Activated CD8-positive, alpha-beta memory T cell treated with anti-CD3 and anti-CD28 coated beads, Interleukin-2, amount 50 U/mL, for 4 hours (primary cell): ENCODE results near the gene STOML3.
"Not testable (repeated sequence)": the region's sequence is repeated elsewhere in the genome, so short reads cannot be mapped to it uniquely, and the experiment has no call there.

Experiments used
- DNase-seq: peaks from one replicate; pipeline ENCODE4 v3.0.0-alpha.2; 2020

The STOML3 gene, protein sequence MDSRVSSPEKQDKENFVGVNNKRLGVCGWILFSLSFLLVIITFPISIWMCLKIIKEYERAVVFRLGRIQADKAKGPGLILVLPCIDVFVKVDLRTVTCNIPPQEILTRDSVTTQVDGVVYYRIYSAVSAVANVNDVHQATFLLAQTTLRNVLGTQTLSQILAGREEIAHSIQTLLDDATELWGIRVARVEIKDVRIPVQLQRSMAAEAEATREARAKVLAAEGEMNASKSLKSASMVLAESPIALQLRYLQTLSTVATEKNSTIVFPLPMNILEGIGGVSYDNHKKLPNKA

DNA sequence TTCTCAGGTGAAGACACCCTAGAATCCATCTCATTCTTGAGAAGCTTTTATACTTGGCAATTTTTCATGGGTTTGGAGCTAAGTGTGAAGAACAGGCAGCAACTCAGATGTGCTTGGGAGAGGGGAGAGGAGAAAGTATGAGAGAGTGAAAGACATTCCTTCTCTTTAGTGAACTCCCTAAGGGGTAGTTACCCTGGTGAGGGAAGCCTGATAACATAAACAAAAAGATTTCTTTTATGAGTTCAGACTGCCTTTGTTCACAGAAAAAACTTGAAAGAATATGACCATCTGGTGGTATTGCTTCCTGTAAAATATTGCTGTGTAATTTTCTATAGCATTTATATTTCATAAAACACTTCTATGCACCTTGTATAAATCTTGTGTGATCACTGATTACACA lies at the start of gene STOML3:
STOML3 (minus strand) TSS at position 139 of the 400 bp plus-strand sequence; CDS start at position 29, 110 bp downstream.
- no peak for DNase-seq

DNA sequence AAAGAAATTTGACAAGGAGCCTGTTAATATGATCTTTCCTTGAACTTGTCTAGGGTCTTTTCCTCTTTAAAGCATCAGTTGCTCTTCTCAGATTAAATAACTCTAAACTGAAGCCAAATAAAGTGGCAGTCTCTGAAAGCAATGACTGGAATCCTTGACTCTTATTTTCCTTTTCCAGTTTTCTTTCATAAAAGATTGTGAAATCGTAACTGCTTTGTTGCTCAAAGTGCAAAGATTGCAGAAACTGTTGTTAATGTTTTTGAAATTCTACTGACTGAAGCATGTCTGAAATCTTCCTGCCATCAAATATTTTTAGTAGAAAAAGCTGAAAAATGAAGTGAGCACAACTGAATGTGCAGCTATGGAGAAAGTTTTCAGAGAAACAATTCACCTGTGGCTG lies 49.6 kb upstream of the STOML3 start:
- no peak for DNase-seq

DNA sequence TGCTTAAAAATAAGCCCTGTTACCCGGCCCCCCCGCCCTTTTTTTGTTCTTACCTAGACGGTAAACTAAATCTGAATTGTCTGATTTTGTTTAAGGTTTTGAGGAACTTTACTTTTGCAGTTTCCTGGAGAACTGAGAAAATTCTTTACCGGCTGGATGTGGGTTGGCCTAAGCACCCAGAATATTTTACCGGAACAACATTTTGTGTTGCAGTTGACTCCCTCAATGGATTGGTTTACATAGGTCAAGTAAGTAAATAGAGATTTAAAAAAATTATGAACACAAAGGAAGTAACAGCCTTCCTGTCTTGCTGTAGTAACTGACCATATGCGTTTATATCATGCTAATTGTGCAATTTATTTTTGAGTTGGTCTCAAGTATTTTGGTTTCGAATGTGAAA lies 48.4 kb upstream of the STOML3 start:
- DNase-seq, result no peak

DNA sequence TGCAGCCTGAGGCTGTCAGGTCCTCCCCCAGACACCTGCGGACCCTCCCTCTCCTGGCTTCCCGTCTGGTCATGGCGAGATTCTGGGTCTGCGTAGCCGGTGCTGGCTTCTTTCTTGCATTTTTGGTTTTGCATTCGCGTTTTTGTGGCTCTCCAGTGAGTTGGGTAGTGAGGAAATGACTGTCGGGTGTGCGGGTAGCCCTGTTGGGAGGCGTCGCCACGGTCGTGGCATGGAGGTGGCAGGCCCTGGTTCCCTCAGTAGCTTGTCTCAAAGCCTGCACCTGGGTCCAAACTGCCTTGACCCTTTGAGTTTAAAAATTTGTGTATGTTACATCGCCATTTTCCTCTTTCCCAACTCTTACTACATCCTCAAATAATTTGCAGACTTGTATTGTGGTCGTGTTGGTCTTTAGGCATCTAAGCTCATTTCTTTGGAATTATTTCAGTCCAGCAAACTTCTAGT lies 48.0 kb upstream of the STOML3 start:
- DNase-seq, result peak; percentile 43

DNA sequence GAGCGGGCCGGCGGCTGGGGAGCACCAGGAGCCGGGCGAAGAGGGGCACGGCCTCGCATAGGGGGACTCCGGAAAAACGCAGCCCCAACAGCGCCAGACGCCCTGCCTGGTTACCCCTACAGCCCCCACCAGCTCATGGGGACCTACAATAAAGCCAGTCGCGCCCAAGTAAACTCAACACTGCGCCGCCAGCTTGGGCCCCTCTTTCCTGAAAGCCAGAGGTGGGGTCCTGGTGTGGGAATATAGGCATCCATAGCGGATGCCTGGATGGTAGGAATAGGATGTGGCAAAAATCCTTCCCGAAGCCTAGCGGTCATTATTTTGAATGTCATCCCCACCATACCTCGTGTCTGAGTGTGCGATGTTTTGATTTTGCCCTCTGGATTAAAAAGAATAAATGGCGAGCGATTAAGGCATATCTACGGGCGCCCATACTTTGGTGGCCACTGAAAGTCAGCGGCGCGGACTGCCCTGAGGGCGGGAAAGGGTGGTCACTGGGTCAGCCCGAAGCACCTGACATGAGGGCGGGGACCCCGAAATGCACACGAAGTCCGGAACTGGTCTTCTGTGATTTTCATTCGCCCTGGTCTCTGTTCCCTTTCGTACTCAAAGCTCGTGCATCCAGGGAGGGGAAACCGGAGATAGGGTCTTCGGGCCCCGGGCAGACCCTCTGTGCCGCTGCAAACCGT lies 47.4 kb upstream of the STOML3 start, which contains the start of the genes NHLRC3 and PROSER1:
NHLRC3 (plus strand) TSS at position 577 of the 689 bp plus-strand sequence. CDS start 184 bp downstream, outside the sequence.
PROSER1 (minus strand) TSS at position 210 of the 689 bp plus-strand sequence. CDS start 847 bp downstream, outside the sequence.
- DNase-seq, result peak; percentile 84

DNA sequence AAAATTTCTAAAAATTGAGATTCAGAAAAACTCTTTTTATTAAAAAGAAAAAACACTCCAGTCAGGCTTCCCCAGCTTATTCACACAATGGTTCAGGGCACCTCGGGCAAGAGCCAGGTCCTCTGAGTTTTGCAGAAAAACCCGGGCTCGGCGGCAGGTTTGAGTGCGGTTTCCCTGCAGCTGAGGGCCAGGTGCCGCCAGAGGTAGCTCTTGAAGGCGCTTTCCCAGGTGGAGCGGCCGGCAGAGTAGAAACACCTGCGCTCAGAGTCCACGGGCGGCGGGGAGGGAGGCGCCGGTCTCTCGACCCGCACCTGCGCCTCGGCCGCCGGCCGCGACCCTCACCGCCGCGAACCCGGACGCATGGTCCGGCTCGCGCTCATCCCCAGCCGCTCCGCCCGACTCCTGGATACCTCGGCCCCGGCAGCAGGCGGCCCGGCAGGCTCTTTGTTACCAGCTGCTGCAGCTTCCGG lies 46.8 kb upstream of the STOML3 start:
- no peak for DNase-seq

DNA sequence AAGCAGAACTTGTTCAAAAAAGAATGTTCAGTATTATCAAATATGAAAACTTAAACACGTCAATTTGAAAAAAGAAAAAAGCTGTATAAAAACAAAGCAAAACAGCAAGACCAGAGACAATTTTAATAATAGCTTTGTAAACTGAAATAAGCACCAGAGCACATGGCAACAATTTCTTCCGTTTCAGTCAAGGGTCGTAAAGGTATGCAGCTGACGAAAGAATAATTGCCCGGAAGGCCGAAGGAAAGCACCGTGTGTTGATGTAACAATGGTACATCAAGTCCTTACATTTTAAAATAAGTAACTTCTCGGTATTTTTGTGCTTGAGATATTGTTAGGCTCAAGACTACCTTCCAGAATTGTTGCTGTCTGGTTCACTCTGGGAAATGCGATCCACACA lies 45.6 kb upstream of the STOML3 start:
- peak; percentile 22 for DNase-seq

DNA sequence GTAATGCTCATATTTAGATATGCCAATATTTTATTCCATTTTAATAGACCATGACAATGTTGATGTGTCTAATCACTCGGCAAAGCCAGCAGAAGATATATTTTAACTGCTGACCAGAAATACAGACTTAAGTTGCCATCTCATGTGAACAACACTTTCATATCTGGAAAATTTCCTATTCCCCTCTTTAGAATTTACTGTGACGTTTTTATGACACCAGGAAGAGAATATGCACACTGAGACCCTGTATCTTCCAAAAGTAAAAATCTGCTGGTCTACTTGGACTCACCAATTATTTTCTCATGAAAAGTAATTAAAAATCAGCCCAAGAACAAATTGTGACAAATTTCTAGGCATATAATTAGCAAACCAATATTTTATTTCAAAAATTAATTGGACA lies 45.2 kb upstream of the STOML3 start:
- no peak for DNase-seq

DNA sequence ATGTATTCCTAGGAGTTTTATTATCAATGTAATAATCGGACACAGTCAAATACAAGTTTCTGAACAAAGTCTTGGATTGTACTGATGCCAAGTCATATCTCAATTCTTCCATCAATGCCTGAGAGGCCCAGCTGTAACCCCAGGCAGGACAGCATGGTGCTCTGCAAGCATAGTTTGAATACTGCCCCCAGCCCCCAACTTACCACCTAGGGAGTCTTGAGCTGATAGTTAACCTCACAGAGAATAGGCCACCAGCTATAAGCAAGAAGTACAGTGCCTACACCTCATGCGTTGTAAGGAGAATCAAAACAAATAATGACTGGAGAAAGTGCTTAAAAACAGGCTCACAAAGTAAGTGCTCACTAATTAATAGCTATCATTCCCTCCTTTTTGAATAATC lies 44.6 kb upstream of the STOML3 start:
- no peak for DNase-seq

DNA sequence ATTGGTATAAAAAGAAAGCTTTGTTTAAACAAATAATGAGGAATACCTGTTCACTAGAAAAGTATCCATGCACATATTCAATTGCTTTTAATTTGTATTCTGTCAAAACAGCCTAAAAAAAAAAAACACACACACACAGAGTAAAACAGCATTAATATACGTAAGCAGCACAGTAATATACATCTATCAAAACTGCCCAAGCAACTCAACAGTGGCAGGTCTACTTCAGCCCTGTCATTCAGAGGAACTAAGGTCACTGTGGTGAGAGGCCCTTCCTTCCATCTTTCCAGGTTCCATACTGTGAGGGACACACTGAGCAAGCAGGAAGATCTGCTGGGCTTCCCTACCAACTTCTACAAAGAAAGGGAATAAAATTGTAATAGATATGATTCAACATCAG lies 43.5 kb upstream of the STOML3 start:
- DNase-seq, result no peak

DNA sequence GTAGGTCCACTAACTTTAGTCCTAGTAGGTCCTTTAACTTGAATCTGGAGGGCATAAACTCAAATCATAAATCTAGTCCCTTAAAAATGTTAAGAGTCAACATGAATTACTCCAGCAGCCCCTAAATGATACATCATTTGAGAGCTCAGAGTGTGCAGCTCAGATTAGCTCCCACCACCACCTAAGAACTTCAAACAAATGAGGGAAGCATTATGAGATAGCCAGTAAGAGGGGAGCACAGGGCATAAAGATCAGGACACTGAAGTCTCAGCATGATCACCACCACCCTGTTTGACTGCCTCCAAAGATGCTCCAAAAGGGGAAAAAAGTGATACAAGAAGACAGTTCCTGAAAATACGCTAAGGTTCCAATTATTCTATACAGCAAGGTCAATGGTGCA lies 41.5 kb upstream of the STOML3 start:
- no peak for DNase-seq

DNA sequence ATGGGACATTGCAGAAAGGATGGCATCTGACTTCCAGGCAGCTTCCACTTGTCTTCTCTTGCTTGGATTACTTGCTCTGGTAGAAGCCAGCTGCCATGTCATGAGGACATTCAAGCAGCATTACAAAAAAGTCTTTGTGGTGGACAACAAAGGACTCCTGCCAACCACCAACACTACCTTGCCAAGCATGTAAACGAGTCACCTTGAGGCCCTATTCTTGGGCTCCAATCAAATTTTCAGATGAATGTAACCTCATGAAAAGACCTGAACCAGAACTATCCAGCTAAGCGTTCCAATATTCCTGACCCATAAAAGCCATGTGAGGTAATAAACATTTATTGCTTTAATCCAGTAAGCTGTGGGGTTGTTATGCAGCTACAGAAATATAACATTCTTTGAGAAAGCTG lies 34.8 kb upstream of the STOML3 start:
- DNase-seq, result no peak

DNA sequence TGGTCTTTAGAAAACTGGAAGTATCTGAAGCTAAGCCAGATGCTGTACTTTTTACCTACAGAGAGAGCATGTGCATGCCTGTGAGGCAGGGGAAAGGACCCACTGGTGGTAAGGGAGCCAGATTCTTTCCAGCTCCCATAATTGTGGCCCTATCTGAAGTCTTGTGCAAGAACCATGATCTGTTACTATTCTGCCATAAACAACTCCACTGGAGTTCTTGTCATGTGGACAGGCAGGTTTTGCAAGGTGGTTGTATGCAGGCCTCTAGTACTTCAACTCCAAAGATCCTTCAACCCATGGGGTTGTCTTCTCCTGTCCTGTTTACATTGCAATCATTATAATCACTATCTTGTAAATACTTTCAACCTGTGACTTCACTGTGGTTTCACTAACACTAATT lies 33.1 kb upstream of the STOML3 start:
- DNase-seq, result no peak

DNA sequence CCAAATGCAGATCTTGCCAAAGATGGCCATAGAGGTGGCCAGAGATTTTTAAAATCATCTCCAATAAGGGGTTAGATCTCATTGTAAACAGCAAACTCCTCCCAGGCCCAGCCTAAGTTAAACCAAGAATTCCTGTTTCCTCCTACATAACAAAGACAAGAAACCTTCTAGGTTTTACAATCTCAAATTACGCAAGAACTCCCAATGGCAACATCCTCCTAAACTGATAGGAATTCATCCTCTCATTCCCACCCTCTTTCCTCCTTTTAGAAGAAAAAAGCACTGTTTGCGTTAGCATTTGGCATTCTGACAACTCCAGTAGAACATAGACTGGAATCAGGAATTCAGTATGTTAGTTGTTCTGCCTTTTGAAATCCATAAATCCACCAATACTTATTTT lies 32.7 kb upstream of the STOML3 start:
- DNase-seq, result no peak

DNA sequence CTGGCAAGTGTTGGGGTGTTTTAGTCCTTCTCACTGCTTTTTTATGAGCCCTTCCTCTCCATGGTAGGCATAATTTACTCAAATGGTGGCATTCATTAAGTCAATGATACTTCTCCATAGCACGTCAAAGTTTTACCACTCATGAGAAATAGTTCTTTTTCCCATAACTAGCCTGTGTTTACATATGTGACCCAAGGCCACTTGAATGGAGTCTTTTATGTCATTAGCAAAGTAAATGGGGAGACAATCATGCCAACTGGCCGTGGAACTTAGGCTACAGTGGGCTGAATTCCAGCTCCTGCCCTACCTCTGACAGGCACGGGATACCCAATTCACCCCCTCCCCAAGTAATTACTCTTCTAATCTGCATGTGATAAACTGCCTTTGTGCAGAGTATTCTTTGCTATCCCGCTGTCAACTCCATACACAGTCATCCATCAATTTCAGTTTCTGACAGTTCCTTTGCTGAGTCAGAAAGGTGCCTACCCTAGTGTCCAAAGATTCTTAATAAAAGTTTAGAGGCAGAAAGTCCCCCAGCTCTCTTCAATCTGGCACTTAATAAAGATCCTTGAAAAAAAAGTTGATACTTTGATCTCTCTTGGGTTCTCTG lies 30.3 kb upstream of the STOML3 start:
- DNase-seq, result no peak

DNA sequence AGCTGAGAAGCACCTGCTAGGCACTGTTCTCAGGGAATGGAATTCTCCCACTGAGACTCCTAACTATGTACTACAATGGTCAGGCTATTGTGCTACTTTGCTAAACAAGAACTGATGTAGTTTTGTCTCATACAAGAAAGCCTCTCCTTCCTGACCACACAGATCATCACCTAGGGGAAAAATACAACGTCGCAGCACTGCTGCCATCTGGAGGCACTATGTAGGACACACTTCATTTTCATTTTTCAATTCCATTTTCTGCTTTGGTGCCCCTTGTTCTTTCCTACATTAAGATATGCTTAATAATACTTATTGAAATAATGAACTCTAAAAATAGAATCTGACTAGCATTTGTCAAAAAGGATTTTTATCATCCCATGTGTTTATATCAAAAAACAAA lies 26.2 kb upstream of the STOML3 start:
- DNase-seq, result no peak

DNA sequence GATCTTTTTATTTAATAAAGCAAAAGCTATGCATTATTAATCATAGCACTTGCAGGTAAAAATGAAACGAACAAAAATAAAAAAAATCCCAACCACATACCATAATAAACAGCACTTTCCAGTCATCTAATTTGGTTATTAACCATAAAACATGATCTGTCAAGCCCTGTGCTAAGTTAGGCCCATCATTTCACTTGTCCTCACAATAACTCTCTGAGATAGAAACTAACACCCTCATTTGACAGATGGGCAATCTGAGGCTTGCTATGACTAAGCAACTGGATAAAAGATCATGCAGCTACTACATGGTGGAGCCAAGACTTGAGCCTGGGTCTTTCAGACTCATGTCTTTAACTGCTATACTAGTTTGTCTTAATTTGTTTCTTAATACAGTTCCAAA lies 25.5 kb upstream of the STOML3 start:
- no peak for DNase-seq

DNA sequence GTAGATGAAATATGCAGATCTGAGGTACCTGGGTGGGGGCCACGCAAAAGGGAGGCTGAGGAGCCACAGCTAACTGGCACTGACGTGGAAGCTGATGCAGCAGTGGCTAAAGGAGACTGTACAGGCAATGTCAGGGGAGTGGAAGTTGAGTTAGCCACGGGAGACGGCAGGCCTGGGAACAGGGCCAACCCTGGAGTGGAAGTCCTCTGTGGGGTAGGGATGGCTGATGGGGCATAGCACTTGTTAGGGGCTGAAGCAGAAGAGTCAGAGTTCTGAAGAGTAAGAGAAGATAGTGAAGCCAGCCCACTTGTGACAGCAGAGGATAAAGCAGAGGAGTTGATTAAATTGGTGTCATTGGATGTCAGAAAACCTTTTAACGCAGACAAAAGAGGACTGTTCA lies 22.8 kb upstream of the STOML3 start:
- no peak for DNase-seq

DNA sequence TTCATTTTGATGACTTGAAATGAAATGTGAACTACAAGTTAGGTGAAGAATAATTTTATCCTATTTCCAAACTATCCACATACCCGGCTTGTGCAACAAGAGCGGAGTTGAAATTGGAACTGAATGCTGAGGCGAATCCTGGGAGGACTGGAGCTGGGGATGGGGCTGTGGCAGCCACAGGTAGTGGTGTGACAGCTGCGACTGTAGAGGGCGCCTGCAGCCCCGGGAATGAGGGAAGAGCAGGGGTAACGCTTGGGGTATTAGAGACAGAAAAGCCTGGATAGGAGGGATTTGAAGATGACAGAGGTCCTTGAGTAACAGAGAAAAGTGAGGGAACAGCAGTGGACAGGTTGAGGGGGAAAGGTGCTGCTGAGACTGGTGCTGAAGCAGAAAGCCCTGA lies 22.0 kb upstream of the STOML3 start:
- no peak for DNase-seq

DNA sequence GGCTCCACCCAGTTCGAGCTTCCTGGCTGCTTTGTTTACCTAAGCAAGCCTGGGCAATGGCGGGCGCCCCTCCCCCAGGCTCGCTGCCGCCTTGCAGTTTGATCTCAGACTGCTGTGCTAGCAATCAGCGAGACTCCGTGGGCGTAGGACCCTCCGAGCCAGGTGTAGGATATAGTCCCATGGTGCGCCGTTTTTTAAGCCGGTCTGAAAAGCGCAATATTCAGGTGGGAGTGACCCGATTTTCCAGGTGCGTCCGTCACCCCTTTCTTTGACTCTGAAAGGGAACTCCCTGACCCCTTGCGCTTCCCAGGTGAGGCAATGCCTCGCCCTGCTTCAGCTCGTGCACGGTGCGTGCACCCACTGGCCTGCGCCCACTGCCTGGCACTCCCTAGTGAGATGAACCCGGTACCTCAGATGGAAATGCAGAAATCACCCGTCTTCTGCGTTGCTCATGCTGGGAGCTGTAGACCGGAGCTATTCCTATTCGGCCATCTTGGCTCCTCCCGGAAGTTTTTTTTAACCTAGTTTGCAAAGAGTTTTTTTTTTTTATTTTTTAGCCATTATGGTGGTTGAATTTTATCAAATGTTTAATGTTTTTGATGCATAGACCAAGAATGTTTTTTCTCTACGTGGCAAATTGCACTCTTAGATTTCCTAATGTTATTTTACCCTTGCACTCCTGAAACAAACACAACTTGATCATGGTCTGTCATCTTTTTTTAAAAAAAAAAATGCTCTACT lies 15.9 kb upstream of the STOML3 start:
- DNase-seq, result not testable (repeated sequence)

DNA sequence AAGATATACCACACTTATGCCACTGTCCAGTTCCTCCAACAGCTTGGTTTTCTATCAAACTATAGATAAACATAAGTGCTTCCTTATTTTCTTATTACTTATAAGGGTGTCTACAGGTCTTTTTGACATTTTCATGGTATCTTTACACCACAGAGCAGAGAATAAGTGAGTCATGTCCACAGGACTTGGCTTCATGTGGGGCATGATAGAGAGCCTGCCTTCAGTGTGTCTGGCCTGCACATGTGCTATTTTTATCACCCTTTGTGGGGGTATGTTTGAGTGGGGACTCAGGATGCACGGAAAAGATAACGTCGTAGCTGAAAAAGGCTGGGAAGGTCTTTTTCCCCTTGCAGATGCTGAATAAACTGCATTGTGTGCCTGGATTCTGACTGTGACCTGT lies 8.1 kb upstream of the STOML3 start:
- no peak for DNase-seq

DNA sequence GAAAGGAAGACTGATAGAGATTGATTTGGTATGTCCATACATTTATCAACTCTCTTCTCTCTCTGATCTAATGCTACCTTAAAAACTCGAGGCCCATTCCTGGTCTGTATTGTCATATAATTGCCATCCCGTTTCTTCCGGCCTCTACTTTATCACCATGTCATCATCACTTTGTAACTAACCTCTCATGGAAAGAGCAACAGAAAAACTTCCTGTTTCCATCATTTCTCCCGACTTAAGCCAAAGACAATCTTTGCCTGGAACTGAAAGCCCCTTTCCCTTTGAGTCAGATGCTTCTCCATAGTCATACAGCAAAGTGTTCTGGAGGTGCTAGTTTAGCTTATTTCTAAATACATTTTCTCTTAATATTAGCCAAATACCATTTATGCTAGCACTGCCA lies 2.8 kb upstream of the STOML3 start:
- no peak for DNase-seq

DNA sequence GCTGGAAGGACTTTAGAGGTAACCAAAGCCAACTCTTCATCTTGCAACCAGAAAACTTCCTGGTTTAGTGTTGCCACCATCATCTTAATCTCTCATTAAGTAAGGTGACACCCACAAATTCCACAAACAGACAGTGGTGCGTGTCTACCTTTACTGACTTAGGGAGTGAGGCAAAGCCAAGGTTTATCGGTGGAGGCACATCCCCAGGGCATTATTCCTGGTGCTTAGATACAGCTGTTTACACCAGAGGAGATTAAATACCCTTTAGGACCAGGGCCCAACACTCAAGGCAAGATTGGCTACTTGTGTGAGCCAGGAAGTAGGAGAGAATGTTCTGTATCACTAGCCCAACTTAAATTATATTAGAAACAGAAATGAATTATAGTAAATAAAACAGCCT lies 9.5 kb downstream of the STOML3 start:
- no peak for DNase-seq
